ENCODE measurements around the gene CCKAR.

Gene CCKAR

DNA sequence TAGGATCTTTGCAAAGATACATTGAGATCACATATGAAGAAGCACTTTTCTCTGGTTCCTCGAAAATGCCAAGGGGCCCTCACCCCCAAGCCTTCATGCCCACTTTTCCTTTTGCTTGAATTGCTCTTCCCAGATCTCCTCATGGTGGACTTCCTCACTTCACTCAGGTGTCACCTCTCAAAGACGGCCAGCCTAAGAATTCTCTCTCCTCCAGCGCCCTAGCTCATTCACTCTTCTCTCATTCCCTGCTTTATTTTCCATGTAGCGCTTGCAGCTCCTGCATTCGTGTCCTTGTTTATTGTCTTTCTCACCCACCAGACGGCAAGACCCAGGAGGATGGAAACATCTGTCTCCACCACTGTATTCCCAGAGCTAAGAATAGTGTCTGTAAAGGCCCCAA lies 32.9 kb downstream of the CCKAR start:
- Mint-ChIP-seq H3K36me3 (peaks cover 2% of the 10 kb centered on the region), H3K27ac (no peak overlapping the region), H3K4me3 (no peak overlapping the region)

DNA sequence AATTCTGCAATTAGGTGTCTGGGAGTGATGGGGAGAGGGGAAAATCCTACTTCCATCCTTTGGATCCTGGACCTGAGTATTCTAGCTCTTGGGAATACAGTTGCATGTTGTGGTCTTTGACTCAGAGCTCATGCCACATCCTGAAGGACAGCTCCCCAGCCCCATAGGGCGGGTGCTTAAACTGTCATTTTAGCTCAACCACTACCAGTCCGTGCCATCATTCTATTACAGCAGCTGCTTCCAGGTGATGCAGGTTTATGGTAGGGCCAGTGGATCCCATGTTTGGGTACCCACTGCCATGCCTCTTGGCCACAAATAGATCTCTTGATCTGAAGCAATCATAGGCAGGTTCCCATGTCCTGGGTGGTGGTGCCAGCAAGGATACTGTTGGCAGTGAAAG lies 34.7 kb downstream of the CCKAR start:
- no peaks in the 10 kb centered on the region for H3K9me3 Mint-ChIP-seq (ENCODE audit: low read depth)
- peaks cover 16% of the 10 kb centered on the region for H3K4me1 Mint-ChIP-seq (ENCODE audit: low read depth)
- H3K36me3 Mint-ChIP-seq = peaks cover 2% of the 10 kb centered on the region
- no peak overlapping the region for H3K27ac Mint-ChIP-seq
- no peaks in the 10 kb centered on the region for H3K27me3 Mint-ChIP-seq
- H3K4me3 Mint-ChIP-seq = no peak overlapping the region

More for the DNA sequence above, 32.9 kb downstream of the CCKAR start:
- H3K27me3 Mint-ChIP-seq = no peaks in the 10 kb centered on the region
- peaks cover 16% of the 10 kb centered on the region for H3K4me1 Mint-ChIP-seq (ENCODE audit: low read depth)
- no peaks in the 10 kb centered on the region for H3K9me3 Mint-ChIP-seq (ENCODE audit: low read depth)

DNA sequence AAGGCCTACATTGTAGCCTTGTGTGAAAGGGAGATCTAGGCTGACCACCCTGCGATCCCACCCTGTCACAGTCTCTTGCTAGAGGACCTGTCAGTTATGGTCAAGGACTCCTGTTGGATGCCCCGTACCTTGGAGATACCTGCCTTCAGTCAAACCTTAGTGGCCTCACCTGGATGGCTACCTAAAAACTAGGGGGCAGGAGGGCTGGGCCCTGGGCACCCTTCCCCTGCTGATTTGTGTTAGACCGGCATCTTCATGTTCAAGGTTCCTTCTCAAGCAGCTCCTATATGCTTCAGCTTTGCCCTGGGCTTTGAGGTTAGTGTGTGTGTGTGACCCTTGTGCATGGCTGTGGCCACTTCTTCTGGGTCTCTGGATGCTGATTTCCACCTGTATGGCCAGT lies 35.3 kb downstream of the CCKAR start:
- Mint-ChIP-seq H3K4me3 (no peak overlapping the region), H3K9me3 (ENCODE audit: low read depth) (no peaks in the 10 kb centered on the region), H3K4me1 (ENCODE audit: low read depth) (peaks cover 16% of the 10 kb centered on the region), H3K36me3 (peaks cover 2% of the 10 kb centered on the region), H3K27ac (no peak overlapping the region), H3K27me3 (no peaks in the 10 kb centered on the region)

DNA sequence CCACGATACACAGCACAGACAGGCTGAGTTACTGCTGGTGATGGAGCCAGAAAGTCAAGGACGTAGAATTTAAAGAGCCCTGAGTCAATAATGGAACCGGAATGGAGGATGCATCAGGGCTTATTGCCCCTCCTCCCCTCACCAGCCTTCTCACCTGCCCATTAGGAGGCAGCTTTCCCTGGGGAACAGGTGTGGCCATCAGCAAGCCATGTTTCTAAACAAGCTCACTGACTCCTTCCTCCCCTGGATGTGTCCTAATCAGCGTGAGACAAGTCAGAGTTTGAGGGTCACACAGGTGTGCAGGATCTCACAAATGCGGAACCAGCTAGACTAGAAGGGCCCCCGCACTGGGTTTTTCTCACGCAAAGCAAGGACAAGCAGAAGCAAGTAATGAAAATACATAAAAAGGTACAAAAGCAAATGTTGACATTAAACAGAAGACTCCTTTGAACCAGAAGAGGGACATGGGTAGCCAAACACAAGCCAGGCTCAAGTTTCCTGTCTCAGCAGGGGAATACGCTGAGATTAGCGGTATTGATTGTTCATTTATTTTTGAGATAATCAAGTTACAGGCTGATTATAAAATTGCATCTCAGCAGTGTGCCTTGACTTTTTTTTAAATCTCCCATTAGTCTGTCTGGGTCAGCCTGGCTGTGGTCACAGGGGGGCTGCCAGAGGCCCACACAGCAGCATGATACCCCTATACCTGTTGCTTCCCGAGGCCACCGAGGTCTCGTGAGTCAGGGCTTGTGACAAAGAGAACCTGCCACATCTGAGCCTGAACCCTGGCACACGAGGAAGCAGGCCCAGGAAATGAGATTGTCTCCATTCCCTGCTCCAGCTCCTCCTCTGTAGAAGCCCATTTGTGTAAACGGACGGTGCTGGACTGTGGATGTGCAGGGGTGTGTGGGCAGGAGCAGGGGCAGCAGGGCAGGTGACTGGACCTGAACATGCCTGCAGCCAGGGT lies 37.4 kb downstream of the CCKAR start:
- H3K27ac Mint-ChIP-seq = no peak overlapping the region
- peaks cover 4% of the 10 kb centered on the region for H3K4me1 Mint-ChIP-seq (ENCODE audit: low read depth)
- H3K4me3 Mint-ChIP-seq = no peak overlapping the region
- H3K36me3 Mint-ChIP-seq = peaks cover 2% of the 10 kb centered on the region
- H3K27me3 Mint-ChIP-seq = no peaks in the 10 kb centered on the region
- H3K9me3 Mint-ChIP-seq (ENCODE audit: low read depth) = no peaks in the 10 kb centered on the region

DNA sequence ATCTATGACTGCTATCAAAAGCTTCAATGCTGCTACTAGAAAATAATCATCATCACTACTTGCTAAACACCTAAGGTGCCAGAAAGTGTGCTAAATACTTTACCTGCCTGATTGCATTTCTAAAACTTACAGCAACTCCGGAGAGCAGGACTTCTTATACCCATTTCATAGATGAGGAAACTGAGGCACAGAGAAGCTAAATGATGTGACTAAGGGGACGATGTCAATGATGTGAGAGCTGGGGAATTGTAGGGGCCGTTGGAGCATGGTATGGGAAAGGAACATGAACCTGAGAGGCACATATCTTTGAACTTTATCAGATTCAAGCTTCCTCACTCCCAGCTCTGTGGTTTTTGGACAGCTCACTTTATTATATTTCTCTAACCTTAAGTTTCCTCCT lies 38.7 kb downstream of the CCKAR start:
- Mint-ChIP-seq H3K9me3 (ENCODE audit: low read depth) (no peaks in the 10 kb centered on the region), H3K27ac (no peak overlapping the region), H3K4me1 (ENCODE audit: low read depth) (no peaks in the 10 kb centered on the region), H3K36me3 (peaks cover 2% of the 10 kb centered on the region), H3K27me3 (no peaks in the 10 kb centered on the region), H3K4me3 (no peak overlapping the region)

DNA sequence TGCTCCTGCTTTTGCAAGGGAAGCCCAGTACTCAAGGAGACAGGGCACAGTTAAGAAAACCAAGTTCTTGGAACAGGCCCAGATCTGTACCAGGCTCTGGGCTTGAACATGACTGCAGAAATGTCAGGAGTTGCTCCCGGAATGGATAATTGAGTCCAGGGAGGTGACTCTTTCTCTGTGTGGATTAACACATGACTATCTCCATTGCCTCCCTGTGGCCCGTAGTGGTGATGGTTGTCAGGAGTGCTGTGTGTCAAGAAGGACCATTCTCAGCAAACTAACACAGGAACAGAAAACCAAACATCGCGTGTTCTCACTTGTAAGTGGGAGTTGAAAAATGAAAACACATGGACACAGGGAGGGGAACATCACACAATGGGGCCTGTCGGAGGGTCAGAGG lies 39.9 kb downstream of the CCKAR start:
- Mint-ChIP-seq H3K4me3 (no peak overlapping the region), H3K27ac (no peak overlapping the region), H3K27me3 (peaks cover 6% of the 10 kb centered on the region), H3K36me3 (peaks cover 2% of the 10 kb centered on the region), H3K9me3 (ENCODE audit: low read depth) (no peaks in the 10 kb centered on the region), H3K4me1 (ENCODE audit: low read depth) (no peaks in the 10 kb centered on the region)

DNA sequence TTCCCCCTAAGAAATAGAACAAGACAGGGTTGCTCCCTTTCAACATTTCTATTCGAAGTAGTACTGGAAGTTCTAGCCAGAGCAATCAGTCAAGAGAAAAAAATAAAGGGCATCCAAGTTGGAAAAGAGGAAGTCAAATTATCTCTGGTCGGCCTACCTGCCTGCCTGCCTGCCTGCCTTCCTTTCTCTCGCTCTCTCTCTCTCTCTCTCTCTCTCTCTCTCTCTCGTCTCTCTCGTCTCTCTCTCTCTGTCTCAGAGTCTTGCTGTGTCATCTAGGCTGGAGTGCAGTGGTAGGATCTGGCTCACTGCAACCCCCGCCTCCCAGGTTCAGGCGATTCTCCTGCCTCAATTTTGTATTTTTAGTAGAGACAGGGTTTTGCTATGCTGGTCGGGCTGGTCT lies 42.9 kb downstream of the CCKAR start:
- no peaks in the 10 kb centered on the region for H3K4me1 Mint-ChIP-seq (ENCODE audit: low read depth)

DNA sequence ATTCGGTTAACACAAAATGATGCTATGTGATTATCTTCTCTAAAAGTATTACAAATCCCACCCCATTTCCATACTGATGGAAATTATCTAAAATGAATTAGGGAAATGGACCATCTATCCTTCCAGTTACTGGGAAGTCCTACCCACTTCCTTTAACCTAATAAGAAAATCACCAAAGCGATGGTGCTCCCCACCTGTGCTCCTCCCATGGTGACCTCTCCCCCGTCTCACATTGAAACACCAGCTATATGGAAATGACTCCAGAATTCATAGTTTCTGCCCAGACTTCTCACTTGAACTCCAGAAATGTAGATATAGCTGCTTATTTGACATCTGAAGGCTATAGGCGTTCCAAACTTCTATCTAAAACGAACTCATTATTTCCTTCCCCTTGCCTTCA lies 48.5 kb downstream of the CCKAR start:
- H3K9me3 Mint-ChIP-seq (ENCODE audit: low read depth) = peaks cover 8% of the 10 kb centered on the region
- H3K4me1 Mint-ChIP-seq (ENCODE audit: low read depth) = no peaks in the 10 kb centered on the region
- no peak overlapping the region for H3K27ac Mint-ChIP-seq
- no peak overlapping the region for H3K4me3 Mint-ChIP-seq
- H3K36me3 Mint-ChIP-seq = peaks cover 7% of the 10 kb centered on the region
- H3K27me3 Mint-ChIP-seq = peaks cover 7% of the 10 kb centered on the region

More for the DNA sequence above, 42.9 kb downstream of the CCKAR start:
- H3K27me3 Mint-ChIP-seq = peaks cover 7% of the 10 kb centered on the region
- H3K4me3 Mint-ChIP-seq = no peak overlapping the region
- H3K9me3 Mint-ChIP-seq (ENCODE audit: low read depth) = peaks cover 8% of the 10 kb centered on the region
- no peak overlapping the region for H3K27ac Mint-ChIP-seq
- peaks cover 5% of the 10 kb centered on the region for H3K36me3 Mint-ChIP-seq

DNA sequence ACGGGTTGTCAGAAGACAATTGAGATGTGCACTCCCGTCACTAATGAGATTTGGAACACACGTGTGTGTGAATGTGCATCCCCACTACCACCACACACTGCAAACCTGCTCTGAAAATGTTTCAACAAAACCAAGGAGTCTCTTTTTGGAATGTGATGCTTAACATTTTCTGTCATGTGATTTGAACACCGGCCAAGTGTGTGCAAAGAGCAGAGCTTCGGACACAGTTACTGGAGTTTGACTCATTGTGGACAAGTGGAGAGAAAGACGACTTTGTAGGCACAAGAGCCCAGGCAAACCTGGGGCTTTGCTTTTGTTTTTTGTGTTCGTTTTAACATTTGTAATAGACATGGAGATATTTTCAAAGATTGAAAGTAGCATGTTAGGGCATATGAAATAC lies 49.2 kb downstream of the CCKAR start:
- no peaks in the 10 kb centered on the region for H3K4me1 Mint-ChIP-seq (ENCODE audit: low read depth)
- H3K27me3 Mint-ChIP-seq = peaks cover 3% of the 10 kb centered on the region
- H3K27ac Mint-ChIP-seq = no peak overlapping the region
- no peak overlapping the region for H3K4me3 Mint-ChIP-seq
- H3K36me3 Mint-ChIP-seq = peaks cover 7% of the 10 kb centered on the region
- peaks cover 8% of the 10 kb centered on the region for H3K9me3 Mint-ChIP-seq (ENCODE audit: low read depth)

DNA sequence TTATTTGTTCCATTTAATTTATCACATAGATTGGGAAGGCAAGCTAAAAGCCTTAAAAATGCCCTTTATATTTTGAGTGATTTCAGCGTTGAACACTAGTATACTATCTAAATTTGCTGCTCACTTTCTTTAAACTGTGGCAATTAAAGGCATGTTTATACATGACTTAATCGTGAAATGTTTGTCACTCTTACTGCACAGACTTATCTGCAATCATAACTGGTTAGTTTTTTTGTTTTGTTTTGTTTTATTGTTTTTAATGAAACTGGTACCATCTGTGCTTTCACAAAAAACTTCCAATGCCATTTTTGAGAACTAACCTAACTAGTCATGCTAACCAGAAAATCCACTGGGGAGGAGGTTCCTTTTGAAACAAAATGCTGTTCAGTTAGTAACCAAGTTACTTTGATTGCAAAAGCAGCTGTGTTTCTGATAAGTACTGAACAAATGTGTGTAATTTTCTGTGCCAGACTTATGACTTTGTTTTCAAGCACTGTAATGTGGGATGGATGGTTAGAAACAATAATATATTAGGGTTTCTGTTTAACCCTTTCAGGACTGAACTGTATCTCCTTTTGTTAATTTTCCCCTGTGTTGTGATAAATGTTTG lies 56.1 kb downstream of the CCKAR start:
- Mint-ChIP-seq H3K36me3 (peaks cover 6% of the 10 kb centered on the region), H3K27ac (no peak overlapping the region), H3K4me3 (no peak overlapping the region), H3K4me1 (ENCODE audit: low read depth) (peaks cover 2% of the 10 kb centered on the region), H3K27me3 (no peaks in the 10 kb centered on the region), H3K9me3 (ENCODE audit: low read depth) (no peaks in the 10 kb centered on the region)

DNA sequence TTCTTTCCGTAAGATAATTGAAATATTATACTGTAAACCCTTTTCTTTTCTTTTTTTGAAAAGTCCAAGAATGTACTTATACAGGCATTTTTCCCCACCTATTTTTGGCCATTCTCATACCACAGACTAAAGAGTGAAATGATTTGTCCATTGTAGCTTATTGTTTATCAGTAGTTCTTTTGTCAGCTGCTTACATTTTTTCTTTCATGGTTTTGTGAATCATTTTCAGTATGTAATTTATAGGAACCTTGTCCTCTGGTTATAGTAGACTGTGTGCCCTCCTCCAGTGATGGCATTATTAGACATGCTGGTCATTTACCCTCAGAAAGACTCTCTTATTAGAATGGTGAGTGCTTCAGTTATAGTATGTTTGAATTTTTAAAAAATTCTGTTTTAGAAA lies 56.7 kb downstream of the CCKAR start:
- Mint-ChIP-seq H3K4me1 (ENCODE audit: low read depth) (peaks cover 2% of the 10 kb centered on the region), H3K27ac (no peak overlapping the region)

DNA sequence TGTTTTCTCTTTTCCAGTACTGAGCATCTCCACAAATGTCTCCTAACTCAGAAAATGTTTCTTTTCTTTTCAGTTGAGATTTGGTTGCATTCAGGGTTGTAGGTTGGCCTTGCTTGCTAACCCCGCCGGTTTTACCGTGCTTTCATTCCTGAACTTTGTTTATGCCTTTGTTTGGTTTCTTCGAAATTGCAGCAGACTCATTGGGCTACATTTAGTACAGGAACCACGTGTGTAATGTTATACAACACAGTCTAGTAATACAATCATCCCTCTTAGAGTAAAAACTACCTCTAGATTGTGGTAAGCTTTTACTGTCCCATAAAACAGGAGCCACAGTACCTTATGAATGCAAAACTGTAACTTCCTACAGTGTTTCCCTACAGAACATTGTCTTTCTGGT lies 57.9 kb downstream of the CCKAR start:
- no peaks in the 10 kb centered on the region for H3K9me3 Mint-ChIP-seq (ENCODE audit: low read depth)
- H3K36me3 Mint-ChIP-seq = peaks cover 6% of the 10 kb centered on the region
- peaks cover 4% of the 10 kb centered on the region for H3K4me1 Mint-ChIP-seq (ENCODE audit: low read depth)
- H3K27ac Mint-ChIP-seq = no peak overlapping the region
- H3K4me3 Mint-ChIP-seq = no peak overlapping the region
- H3K27me3 Mint-ChIP-seq = no peaks in the 10 kb centered on the region

More for the DNA sequence above, 56.7 kb downstream of the CCKAR start:
- Mint-ChIP-seq H3K27me3 (no peaks in the 10 kb centered on the region), H3K4me3 (no peak overlapping the region), H3K9me3 (ENCODE audit: low read depth) (no peaks in the 10 kb centered on the region), H3K36me3 (peaks cover 8% of the 10 kb centered on the region)

DNA sequence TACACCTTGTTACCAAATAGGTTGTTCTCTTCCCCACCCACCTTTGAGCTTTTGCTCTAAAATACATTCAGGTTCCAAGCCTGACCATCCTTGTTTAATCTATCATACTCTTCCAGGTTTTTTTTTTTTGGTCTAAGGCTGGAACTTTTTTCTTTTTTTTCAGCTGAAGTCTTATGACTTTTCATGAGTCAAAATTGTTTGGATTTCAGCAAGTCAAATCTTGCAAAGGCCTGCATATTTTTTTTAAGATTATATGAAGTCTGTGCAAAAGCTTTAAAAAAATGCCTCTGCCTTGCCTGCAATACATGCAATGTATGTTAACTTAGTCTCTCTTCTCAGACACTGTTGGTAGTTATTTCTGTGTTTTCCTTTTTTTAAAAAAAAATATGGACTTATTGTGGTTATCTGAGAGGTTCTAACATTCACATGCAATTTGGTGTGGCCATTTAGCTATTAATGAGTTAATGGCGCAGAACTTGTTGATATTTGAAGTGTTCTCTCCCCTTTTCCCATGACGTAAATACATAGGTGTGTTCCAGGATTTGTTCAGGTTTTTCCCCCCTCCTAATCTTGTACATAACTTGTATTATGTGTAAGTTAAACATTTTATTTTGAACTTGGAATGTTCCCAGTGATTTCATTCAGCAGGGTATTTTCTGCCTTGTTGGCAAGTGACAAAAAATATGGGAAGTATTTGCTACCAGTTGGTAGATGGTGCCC lies 58.7 kb downstream of the CCKAR start:
- H3K27ac Mint-ChIP-seq = no peak overlapping the region
- peaks cover 6% of the 10 kb centered on the region for H3K36me3 Mint-ChIP-seq
- no peaks in the 10 kb centered on the region for H3K9me3 Mint-ChIP-seq (ENCODE audit: low read depth)
- H3K4me3 Mint-ChIP-seq = no peak overlapping the region
- H3K4me1 Mint-ChIP-seq (ENCODE audit: low read depth) = peaks cover 7% of the 10 kb centered on the region
- no peaks in the 10 kb centered on the region for H3K27me3 Mint-ChIP-seq
